ENCODE data around the gene MRPL42.
"Not testable (repeated sequence)": the region's sequence is repeated elsewhere in the genome, so short reads cannot be mapped to it uniquely, and the experiment has no call there.

MRPL42 gene

GRCh38 chr12:93540466-93540865, 73.2 kb downstream of the MRPL42 start:
- DNase-seq (ENCODE audit: low read depth in 1 of 2, low spot score in 1 of 2): no peak

GRCh38 chr12:93541578-93542225, 74.4 kb downstream of the MRPL42 start:
- DNase-seq (ENCODE audit: low read depth in 1 of 2, low spot score in 1 of 2): no peak

GRCh38 chr12:93547778-93548177, 80.5 kb downstream of the MRPL42 start:
- DNase-seq (ENCODE audit: low read depth in 1 of 2, low spot score in 1 of 2): no peak

- no peak for DNase-seq (ENCODE audit: low read depth in 1 of 2, low spot score in 1 of 2)
Observed at GRCh38 chr12:93549174-93549573, 81.9 kb downstream of the MRPL42 start.

- DNase-seq (ENCODE audit: low read depth in 1 of 2, low spot score in 1 of 2): no peak
Observed at GRCh38 chr12:93550748-93551611, 83.7 kb downstream of the MRPL42 start.

- DNase-seq (ENCODE audit: low read depth in 1 of 2, low spot score in 1 of 2): no peak
Observed at GRCh38 chr12:93552427-93552826, 85.1 kb downstream of the MRPL42 start.

- DNase-seq (ENCODE audit: low read depth in 1 of 2, low spot score in 1 of 2): not testable (repeated sequence)
Observed at GRCh38 chr12:93557879-93558278, 90.6 kb downstream of the MRPL42 start.

GRCh38 chr12:93558685-93559084, 91.4 kb downstream of the MRPL42 start:
- DNase-seq (ENCODE audit: low read depth in 1 of 2, low spot score in 1 of 2): not testable (repeated sequence)

- DNase-seq (ENCODE audit: low read depth in 1 of 2, low spot score in 1 of 2): no peak
Observed at GRCh38 chr12:93563807-93564538, 96.7 kb downstream of the MRPL42 start.

- DNase-seq (ENCODE audit: low read depth in 1 of 2, low spot score in 1 of 2): no peak
Observed at GRCh38 chr12:93565760-93566159, 98.4 kb downstream of the MRPL42 start.

Data from activated CD4-positive, alpha-beta T cell treated with anti-CD3 and anti-CD28 coated beads, Interleukin-2, amount 50 U/mL, for 24 hours (primary cell).